Measurements from ENCODE around the gene AJM1.

AJM1 gene

DNA sequence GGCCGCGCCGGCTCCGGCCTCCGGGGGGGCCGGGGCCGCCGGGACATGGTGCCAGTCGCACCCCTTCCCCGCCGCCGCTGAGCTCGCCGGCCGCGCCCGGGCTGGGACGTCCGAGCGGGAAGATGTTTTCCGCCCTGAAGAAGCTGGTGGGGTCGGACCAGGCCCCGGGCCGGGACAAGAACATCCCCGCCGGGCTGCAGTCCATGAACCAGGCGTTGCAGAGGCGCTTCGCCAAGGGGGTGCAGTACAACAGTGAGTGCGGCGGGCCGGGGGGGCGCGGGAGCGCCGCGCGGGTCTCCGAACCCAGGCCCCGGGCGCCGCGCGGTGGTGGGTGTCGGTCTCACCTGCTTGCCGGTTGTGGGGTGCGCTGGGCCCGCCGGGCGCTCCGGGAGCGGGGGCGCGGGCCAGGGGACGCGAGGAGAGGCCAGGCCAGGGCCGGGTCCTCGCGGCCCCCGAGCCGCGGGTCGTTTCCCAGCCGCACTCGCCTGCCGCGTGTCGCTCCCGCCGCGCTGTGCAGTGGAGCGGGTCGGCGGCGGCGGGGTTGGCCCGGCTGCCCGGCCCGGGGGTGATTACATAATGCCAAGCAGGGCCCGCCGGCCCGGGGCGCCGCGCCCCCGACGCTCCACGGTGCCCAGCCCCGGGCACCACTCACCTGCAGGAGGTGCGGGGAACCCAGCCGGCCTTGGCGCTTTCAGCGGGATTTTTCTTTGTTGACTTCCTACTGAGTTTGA is 34.0 kb upstream of the AJM1 start:
- peak; percentile 84 for DNase-seq

DNA sequence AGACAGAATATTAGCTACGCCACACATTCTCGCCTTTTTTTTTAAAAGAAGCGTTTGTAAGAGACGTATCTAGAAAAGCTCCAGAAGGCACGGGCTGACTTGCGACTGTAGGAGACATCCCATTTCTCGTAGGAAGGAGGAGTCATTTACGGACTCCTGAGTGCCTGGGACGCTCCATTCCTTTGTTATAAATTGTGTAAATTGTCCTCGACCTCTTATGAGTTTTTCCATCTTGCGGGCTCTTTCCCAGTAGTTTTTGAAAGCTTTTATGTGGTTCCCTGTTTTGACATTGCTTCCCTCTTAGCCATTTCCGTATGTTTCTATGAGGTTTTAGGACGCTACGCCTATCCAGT is 33.5 kb upstream of the AJM1 start:
- no peak for DNase-seq

DNA sequence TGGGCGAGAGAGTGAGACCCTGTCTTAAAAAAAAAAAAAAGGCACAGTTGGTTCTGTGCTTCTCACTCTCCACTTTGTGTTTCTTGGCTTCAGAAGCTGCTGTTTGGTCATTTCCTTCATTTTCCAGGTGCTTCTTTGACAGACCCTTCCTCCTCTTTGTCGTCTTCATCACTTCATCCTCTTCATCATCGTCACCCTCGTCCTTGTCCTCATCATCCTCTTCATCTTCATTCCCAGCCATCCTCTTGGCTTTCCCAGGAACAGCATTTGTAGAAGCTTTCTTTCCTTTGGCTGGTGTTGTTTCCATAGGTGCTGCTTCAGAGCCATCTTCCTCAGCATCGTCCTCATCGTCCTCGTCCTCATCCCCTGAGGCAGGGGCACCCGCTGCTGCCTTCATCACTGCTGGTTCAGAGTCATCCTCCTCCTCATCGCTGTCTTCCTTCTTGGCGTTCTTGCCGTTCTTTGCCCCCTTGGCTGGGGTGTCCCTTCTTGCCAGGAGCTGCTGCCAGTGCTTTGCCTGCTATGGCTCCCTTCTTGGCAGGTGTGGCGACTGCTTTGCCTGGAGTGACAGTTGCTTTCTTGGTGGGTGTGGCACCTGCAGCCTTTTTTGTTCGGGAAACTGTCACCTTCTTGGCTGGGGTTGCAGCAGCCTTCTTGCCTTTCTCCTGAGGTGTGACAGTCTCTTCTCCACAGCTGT is 27.4 kb upstream of the AJM1 start:
- DNase-seq = no peak

DNA sequence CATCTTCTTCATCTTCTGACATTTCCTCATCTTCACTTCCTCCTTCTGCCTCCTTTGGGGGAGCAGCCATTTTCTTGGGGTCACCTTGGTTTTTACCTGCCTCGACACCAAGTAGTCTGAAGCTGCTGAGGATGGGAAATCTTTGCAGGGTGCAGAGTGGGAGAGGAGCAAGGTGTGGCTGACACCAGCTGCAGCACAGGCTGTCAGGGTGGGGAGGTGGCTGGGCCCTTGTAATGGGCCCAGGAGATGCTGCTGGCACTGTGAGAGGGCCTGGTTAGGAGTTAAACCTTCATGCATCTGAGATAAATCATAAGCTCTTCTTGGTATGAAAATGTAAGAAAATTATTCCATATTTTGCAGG is 26.9 kb upstream of the AJM1 start:
- no peak for DNase-seq

DNA sequence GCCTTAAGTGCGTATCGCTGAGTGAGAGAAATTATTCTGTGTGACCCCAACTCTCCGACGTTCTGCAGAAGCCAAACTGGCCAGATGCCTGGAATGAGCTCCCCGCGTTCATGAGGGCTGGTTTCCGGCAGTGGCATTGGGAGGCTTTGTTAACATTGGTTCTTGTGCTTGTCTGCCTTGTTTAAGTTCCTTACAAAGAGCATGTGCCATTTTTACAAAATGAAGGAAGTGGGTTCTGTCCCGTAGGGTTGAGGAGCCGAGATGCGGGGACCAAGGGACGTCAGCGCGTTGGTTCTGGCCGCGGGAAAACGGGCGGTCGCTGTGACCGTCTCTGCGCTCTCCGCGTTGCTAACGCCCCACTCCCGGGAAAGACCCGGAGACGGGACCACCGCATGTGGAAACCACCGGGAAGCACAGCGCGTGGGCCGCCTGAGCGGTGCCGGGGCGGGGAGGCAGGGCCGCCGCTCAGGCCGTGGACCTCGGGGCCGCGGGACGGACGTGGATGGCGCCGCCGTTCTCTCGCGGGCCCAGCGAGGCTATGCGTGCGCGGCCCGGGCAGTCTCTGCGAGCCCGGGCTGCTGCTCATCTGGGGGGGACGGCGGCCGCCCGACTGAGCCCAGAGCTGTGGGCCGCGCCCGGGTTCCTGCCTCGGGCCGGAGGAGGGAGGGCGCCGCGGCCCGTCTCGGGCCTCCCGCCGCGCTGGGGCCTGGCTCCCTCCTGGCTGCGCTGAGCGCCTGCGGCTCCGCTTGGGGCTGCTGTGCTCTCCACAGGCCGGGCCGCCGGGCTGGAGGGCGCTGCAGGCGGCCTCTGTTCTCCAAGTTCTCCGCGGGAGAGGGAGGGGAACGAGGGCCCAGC is 21.1 kb upstream of the AJM1 start:
- no peak for DNase-seq

DNA sequence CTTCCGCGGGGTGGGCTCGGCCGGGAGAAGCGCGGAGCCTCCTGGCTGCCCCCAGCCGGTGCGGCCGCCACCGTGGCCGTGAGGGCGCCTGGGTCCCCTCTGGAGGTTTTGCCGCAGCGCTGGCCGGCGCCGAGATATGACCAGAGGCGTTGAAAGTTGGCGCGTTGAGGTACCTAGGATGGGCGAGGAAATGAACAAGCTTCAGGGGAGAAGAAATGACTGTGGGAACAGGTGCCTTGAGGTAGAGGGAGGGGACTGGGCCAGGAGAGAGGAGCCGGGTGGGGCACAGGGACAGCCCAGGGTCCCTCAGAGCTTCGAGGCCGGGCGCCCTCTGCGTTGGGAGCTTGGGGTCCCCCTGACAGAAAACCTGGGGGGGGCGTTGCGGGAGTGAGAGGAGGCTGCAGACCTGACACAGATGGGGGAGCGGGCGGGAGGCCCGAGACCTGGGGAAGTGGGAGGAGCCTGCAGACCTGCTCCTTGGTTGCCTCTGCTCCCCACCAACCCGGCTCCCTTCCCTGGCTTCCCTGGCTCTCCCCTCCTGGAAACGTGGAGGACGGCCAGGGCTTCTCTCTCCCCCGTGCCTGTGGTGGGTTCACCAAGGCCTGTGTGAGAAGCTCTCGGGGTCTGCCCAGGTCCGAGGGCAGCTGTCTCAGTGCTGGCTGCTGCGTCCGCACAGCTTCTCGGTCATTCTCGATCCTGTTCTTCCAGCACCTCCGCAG is 20.3 kb upstream of the AJM1 start:
- DNase-seq = no peak

DNA sequence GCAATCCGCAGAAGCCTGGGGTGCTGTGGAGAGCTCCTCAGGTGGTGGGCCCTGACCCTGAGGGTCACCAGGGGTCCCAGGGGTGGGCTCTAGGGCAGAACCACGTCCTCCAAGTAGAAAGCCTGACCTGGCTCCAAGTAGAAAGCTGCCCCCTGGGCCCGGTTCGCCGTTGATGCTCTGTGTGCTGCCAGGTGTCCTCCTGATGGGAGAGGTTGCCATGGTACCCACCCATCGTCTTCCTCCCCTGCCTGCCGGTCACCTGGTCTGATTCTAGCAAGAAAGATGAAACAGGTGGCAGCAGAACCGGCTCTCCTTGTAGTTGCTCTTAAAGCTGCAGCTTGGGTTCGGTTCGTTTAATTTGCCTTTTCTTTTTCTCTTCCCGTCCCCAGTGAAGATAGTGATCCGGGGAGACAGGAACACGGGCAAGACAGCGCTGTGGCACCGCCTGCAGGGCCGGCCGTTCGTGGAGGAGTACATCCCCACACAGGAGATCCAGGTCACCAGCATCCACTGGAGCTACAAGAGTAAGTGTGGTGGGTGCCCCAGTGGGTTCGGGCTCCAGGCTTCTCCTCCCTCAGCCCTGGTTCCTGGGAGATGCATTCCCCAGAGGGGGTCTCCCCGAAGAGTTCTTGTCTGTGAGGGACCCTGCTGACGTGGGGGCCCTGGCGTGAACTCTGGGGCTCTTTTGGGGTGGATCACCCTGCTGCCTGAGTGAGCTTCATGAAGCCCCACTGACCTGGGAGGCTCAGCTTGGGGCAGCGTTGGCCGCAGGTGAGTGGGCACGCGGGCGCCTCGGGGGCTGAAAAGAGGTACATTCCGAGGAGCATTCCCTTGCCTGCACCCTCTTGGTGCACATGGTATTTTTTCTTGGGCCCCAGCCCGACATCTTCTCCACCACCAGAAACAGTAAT is 18.9 kb upstream of the AJM1 start:
- no peak for DNase-seq

DNA sequence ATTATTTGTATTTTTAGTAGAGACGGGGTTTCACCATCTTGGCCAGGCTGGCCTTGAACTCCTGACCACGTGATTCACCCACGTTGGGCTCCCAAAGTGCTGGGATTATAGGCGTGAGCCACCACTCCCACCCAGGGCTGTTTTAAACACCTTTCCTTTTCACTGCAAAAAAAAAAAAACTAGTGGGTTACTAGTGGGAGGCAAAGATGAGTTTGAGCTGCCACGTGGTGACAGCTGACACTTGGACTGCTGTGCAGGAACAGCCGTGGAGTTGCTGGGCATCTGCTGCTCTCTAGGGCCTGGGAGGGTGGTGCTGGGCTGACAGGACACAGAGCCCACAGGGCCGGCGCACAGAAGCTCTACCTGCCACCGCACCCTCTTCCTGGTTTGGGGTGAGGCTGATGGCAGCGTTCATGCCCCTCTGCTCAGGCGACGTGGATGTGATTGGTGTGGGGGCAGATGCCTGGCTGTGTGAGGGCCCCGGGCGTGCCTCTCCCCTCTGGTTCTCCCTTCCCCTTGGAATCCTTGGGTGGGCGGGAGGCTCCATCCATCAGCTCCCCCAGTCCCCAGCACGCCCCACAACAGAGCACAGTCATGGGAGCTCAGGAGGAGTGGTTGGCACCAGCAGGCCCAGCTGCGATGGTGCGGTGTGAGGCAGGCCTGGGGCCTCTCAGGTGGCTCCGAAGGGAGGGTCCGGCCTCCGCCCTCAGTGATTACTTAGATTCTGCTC is 17.6 kb upstream of the AJM1 start:
- DNase-seq = no peak

DNA sequence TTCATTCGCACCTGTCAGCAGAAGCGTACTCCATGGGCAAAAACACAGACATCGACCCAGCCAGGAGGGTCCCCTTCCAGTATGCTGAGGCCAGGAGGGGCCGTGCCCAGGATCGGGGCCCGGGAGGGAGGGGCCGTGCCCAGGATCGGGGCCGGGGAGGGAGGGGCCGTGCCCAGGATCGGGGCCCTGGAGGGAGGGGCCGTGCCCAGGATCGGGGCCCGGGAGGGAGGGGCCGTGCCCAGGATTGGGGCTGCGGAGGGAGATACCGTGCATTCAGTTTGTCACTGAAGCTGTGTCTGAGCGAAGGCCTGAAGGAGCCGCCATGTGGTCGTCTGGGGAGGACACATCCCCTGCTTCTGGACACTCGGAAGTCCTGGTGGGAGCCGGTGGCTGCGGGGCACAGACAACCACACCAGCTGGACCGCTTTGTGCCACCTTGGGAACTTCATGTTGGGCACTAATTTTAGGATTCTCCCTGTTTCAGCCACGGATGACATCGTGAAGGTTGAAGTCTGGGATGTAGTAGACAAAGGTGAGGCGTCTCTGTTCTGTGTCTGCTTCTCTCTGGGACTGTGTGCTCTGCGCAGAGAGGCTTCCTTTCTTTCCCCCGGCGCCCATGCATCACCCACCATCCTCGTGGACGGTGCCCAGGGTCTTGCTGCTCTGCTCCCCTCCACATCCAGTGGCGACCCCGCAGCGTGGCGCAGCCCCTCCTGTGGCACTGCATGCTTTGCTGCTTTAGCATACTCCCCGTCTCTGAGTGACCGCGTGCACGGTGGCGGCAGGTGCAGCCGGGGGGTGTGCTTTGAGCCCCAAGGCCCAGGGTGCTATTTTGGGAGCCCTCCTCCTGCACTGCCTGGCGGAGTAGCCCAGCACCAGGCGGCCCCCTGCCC is 16.7 kb upstream of the AJM1 start:
- DNase-seq = no peak

DNA sequence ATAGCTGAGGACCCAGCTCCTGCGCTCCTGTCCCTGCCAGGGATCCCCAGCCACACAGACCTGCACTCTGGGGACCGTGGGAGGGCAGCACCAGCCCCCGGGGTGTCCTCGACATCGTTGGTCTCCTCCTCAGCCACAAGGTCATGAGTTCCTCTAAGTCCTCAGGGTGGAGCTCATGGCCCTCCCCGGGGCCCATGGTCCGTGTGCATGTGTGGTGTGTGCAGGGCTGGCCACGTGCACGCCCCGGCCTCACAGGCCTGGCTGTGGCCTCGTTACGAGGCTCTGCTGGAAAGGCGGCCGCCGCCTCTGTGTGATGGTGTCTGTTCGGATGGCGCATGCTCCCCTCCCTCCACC is 16.1 kb upstream of the AJM1 start:
- DNase-seq = no peak

DNA sequence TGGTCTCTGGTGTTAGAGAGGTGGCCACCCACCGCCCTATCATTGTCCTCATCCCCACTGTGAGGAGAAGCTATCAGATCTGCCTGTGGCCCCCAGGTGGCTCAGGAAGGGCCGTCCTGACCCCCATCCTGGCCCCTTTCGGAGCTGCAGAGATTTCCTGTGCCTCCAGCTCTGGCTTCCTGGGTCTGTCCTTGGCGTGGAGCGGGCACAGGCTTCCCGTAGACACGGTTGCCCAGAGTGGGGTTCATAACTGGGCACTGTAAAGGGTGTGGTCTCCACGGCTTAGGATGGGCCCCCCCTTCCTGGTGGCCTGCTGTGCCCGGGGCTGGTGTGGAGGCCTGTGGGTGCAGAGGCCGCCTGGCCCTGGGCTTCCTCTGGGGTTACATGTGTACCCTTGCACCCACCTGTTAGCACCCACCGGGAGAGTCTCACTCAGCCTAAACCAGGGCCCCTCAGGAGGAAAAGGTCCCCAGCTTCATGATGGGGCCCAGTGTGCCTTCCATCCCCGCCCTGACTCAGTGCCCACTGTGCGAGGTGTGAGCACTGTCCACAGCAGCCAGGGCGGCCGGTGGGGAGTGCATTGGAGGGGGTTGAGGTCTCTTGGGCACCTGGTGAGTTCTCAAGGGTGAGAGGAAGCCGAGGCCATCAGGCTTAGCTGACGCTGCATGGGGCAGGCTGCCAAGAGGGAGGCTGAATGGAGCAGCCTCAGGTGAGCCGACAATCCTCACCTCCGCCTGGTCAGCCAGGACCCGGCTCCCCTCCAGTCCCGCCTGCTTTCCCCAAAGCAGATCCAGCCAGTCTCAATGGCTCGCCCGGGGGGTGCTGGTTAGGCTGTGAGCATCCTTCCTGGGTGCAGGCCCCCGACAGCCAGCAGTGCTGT is 15.3 kb upstream of the AJM1 start:
- no peak for DNase-seq

DNA sequence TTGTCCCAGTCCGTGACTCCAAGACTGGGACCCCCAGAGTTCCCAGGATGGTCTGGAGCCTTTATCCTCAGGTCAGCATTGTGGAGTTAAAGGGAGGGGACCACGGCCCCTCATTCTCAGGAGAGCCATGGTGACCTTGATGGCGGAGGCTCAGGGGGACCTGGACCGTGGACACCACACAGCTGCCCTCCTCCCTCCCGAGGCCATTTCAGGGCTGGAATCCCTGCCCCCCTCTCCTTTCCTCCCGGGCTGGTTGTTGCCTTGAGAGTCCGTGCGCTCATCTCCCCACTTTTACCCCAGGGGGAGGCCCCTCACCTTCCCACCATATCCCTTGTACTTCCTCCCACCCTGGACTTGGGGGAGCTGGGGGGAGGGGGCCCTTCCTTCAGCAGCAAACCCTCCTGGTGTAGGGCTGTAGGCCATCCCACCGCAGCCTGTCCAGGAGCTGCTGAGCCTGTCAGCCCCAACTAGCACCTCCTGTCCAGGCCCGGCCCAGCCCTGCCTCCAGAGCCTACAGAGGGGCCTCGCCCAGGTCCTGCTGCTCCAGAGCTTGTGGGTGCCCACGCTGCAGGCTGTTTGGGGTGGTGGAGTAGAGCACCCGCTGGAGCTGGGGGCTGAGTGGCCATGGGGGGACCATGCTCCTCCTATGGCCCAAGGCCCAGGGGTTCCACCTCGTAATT is 14.3 kb upstream of the AJM1 start:
- DNase-seq = no peak

DNA sequence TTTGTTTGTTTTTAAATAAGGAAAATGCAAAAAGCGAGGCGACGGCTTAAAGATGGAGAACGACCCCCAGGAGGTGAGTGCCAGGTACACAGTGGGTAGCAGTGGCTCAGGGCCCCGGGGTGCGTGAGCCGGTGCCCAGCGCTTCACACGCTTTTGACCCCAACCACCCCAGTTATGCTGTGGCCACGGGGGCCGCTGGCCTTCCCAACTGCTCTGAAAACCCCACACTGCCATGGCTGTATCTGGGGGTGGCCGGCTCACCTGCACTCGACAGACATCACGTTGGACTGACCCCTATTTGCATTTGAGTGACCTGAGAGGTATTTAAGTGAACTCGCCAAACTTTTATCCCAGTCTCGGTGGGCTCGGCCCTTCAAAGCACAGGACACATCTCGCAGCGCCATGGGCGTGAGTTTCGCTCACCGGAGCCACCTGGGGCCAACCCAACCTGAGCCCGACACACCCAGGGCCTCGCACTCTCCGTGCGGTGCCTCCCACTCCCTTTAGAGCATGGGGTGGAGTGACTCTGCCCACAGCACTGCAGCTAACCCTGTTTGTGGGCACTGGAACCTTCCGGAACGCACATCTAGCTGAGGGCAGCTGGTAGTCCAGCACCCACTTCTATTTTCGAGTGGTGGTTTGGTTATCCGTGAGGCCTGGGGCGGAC is 13.7 kb upstream of the AJM1 start:
- no peak for DNase-seq

DNA sequence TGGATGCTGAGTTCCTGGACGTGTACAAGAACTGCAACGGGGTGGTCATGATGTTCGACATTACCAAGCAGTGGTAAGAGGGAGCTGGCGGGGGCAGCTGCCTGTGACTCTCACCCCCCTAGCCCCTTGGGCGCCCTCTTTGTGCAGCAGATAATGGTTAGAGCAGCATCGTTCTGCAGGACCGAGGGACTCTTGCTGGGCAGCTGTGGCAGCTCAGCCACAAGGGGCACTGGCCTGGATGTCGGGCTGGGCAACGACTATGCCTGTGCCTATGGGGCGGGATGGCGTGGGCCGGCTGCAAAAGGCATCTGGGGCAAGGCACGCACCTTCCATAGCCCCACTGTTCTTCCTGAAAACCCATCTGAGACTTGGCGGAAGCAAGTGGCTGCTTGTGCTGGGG is 12.9 kb upstream of the AJM1 start:
- no peak for DNase-seq

DNA sequence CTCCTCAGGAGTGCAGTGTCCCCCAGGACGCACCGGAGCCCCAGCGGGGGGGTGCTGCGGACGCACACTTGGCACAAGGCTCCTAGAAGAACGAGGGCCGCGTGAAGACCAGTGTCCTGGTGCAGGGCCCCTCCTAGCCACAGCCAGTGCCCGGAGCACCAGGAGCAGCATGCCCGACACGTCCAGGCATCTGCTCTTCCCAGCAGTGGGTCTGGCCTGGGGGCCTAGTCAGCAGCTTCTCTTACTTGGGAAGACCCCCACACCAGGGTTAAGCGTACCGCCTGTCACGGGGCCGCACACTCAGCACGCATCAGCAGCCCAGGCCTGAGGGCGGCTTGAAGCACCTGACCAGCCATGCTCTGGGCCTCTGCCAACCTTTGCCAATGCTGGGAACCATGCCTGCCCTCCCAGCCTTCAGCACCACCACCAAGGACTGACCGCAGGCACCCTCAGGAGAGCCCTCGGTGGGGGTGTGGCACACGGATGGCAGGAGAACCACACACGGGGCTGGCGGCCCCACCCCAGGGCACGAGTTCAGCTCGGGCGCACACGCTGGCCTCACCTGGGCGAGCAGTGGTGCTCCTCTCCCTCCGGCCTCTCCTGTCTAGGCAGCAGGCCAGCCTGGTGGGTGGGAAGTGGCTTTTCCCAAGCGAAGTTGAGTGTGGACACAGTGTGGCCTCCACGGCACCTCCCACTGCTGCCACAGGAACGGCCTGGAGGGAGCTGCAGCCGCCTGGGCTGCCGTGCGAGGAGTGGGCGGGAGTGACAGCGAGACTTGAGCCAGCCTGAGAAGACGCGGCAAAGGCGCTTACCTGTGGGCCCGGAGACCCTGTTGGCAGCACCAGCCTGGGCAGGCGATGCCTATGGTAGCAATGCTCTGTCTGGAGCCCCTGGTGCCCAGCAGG is 12.0 kb upstream of the AJM1 start:
- no peak for DNase-seq

DNA sequence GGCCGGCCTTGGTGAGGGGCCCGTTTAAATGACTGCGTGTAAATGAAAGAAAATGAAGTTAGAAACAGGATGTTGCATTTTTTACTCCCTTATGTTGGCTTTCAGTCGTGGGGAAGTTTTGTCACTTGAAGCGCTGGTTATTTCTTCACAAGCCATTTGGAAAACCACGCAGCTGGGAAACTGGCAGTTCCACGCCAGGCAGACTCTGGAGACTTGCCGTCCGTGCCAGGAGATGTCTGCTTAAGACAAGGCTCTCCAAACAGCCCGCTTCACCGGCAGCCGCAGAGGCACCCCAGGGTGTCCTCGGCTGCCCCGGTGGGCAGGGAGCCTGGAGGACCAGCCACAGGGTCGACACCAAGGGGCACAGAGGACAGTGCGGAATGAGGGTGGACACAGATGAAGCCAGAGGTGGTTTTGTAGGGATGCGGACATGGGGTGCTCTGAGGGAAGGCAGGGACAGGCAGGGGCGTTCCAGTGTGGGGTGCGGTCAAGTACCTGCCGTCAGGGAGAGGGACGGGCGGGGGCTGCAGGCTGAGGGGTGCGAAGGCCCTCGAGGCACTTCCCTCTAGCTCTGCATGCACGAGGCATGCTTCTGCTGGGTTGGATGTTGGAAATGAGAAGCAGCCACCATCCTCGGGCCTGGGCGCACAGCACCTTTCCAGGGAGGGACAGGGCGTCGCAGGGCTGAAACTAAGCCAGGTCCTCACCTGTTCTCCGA is 11.1 kb upstream of the AJM1 start:
- no peak for DNase-seq

DNA sequence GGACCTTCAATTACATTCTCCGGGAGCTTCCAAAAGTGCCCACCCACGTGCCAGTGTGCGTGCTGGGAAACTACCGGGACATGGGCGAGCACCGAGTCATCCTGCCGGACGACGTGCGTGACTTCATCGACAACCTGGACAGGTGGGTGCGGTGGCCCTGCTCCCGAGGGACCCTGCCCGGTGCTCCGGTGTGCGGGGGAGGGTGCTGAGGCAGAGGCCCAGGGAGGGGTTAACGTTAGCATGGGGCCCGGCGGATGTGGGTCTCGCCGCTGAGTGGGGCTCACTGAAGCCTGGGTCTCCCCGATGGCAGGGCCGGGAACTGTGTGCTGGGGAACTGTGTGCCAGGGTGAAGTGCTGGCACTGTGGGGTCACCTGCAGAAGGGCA is 10.6 kb upstream of the AJM1 start:
- no peak for DNase-seq
